Cerebellar cortex (tissue), 1 donor: Measurements from ENCODE around the gene LRIG1.

Experiments used
- DNase-seq: peaks from one replicate; pipeline ENCODE4 v3.0.0-alpha.2; 2015; ENCODE audit warnings: low spot score

Gene LRIG1

DNA sequence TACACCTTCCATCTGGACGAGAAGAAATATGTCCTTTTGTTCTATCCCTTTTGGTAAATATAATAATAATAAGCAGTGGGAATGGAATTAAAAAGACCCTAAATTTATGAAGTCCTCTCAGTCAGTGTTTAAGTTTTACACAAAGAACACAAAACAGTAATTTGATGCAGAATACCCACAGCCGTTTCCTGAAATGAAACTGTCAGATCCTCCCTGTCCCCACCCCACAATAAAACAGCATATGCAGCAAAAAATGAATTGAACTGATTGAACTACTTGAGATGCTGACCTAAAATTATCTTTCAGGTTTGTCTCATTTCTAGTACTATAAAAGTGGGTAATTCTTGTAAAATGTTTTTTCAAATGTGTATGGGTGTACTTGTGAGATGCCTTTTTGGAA, 2.2 kb upstream of the LRIG1 start:
- no peak for DNase-seq

GRCh38 chr3:66502245-66502874, 1.5 kb upstream of the LRIG1 start:
- no peak for DNase-seq

DNA sequence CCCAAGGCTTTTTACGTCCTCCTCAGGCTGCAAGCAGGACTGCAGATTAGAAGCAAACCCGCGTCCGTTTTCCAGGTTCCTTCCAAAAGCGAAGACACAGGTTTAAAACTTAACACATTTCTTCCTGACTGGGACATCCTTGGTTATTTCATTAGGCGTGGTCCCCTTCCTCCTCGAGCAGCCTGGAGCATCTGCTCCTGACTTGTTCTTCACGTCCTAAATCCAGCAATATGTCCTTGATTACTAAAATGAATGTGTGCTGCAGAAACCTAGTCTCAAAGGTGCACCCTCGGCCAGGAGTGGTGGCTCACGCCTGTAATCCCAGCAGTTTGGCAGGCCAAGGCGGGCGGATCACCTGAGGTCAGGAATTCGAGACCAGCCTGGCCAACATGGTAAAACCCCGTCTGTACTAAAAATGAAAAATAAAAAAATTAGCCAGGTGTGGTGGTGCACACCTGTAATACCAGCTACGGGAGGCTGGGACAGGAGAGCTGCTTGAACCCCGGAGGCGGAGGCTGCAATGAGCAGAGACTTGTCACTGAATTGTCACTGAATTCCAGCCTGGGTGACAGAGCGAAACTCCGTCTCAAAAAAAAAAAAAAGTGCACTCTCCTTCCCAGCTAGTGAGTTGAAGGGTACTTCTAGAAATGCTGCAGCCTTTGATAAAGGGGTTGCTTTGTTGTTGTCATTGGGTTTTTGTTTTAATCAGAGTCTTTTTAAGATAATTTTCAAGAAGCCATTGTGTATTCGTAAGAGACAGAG, 842 bp upstream of the LRIG1 start:
- DNase-seq = no peak

GRCh38 chr3:66499881-66500575, 794 bp downstream of the LRIG1 start:
- DNase-seq = no peak

- DNase-seq = peak; percentile 33
Measured at GRCh38 chr3:66498687-66499621, 1.9 kb downstream of the LRIG1 start.

DNA sequence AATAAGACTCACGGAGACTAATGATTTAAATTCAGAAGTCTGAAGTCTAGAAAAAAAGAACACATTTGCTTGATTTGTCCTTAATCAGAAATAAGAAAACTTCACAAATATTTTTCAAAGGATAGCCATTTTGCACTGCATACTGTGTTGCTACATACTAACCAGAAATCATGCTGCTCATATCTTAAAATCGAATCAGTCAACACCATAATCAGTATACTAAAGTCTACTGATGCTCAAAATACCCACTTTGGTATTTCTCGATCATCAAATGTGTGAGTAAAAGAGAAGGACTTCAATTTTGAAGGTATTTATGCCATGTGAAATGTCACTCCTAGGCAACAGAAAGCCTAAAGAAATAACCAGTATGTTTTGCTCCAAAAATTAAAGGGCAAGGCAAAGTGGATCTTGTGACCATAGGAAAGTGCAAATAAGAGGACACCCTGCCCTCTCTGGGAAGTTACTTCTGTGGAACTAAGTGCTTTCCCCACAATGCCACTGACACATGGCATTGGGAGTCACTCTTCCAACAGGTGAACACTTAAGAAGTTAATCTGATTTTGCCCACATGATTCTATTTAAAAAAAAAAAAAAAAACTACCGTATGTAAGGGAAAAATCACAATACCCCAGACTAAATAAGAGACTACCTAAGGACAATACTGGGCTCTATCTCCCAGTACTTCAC, 2.7 kb downstream of the LRIG1 start:
- no peak for DNase-seq

GRCh38 chr3:66497288-66497984, 3.4 kb downstream of the LRIG1 start:
- DNase-seq = no peak

DNA sequence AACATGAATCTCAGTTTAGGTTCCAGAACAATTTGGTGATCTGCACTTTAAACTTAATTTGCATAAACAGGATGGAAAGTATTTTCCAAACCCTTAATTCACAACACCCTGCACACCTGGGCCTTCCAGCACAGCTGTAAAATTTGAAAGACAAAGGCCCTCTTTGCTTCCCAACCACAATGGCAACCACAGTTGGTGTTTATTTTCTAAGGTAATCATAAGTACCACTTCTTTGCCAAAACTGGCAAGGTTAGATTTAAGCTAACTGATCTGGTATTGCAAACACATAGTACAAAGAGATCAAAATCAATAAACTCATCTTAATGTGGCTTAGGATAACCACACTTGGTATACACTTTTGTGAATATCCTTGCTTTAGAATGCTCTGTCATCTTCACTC, 4.1 kb downstream of the LRIG1 start:
- no peak for DNase-seq

DNA sequence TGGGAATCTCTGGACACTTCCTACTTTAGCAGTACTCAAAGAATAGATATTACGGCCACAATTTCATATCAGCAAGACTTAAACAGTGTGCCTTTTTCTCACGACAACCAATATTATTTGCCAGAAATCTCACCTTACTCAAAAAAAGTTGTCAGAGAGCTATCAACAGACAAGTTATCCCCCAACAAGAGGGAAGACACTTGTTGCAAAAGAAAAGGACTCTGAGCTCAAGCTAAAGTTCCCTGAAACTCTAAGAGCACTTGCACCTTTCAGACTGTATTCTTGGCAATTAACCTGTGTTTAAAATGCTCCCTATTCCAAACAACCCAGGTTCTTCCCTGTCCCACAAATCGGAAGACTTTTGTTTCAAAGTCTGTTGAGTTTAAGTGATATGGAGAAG, 4.5 kb downstream of the LRIG1 start:
- no peak for DNase-seq

GRCh38 chr3:66495668-66496045, 5.2 kb downstream of the LRIG1 start:
- no peak for DNase-seq

DNA sequence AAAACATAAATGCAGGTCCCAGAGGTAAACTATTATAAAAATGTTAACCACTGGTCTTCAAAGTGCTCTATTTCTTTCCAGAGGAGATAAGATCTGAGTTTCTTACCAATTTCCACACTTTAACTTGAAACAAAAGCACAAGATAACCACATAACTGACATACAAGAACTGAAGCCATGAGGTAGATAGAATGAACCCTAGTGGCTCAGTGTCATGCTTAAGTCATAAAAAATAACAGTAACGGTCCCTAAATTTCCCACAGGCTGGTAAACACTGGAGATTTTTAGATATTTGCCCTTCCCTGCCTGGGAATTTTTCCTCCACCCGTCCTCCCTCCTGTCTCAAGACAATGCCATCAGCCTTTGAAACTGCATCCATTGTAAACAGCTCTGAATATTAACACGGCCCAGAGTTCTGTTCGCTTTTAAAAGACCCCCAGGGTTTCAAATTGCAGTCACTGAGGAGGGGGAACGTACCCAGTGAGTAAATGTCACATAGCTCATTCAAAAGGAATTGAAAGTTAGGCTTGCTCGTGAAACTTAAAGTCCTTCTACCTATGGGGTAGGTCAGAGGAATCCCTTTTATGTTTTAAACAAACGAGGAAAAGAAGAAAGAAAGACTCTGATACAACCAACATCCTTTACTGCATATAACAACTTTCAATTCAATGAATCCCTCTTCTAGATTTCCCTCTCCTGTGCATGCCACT, 5.7 kb downstream of the LRIG1 start:
- no peak for DNase-seq

DNA sequence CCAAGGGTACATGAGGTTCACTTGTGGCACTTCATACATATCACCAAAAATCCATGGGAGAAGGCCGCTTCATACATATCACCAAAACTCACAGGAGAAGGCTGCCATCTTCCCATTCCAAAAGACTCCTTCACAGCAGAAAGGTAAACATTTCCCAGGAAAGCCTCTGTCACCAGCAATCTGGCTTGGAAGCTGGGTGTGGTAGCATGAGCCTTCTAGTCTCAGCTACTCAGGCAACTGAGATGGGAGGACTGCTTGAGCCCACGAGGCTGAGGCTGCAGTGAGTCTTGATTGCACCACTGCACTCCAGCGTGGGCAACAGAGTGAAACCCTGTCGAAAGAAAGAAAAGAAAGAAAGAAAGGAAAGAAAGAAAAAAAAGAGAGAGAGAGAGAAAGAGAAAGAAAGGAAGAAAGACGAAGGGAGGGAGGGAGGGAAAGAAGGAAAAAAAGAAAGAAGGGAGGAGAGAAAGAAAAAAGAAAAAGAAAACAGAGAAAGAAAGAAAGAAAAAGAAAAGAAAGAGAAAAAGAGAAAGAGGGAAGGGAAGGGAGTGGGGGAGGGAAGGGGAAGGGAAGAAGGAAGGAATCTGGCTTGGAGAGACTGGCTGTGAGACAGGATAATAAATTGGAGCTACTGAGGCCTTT, 7.2 kb downstream of the LRIG1 start:
- DNase-seq = no peak

DNA sequence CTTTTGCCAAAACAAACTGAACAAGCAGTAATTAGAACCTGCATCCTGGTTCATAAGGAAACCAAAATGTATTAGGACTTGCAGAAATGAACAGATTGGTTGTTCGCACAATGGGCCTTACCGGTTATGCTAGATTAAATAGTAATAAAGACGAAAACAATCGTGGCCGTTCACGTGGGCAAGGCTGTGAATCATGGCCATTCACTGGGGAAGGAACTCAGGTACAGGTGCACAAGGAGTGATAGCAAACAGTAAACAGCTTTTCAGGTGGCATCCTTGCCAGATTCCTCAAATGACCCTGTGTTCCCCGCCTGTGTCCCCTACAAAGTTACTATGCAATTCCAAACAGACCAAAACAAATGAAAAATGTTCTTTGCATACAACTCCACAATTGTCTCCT, 8.2 kb downstream of the LRIG1 start:
- DNase-seq = no peak

- no peak for DNase-seq
Measured at GRCh38 chr3:66492071-66492470, 8.8 kb downstream of the LRIG1 start.

DNA sequence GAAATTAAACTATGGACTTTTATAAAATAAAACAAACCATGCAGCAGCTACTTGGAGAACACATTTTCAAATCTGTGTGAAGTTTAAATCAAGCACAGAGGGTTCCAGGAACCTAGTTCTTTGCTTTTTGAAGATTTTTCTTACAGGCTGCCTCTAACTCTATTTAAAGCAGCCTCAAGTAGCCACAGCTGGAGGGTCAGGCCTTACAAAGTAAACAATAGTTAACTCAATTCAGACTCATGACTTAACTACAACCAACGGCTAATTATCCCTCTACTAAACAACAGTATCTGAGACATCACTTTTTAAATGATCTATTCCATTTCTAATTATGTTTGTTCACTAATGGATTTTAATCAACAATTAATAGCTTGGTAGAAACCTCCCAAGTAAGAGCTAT, 9.8 kb downstream of the LRIG1 start:
- DNase-seq = no peak

DNA sequence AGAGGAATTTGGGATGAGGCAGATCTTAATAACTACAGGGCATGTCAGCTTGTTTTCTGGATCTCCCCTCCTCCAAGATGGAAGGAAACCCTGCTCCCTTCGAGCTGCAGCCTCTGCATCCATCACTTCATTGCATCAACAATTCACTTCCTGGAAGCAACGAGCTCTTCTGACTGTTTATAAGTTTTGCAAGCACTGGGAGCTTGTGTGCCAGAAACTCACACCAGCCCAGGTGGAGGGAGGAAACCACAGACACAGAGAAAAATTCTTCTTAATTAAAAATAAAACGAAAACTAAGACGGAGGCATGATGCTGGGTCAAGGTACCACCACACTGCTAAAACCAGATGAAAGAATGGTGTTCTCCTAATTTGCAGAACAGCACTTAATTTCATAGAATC, 10.6 kb downstream of the LRIG1 start:
- no peak for DNase-seq

DNA sequence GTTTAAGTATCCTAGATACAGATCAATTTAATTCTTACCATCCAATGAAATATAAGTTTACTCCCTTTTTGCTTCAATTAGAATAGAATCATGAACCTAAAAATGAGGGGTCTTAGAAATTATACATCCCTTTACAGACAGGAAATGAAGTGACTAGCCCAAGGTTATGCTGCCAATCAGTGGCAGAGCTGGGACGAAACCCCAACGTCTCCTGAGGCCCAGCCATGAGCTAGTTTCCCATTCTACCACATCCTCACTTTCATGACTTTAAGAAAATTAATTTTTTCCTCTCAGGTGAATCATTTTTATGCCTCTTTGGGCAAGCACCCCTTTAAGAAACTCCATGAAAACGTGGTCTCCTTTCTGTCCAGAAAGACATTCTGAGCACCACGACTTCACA, 11.2 kb downstream of the LRIG1 start:
- DNase-seq = no peak

DNA sequence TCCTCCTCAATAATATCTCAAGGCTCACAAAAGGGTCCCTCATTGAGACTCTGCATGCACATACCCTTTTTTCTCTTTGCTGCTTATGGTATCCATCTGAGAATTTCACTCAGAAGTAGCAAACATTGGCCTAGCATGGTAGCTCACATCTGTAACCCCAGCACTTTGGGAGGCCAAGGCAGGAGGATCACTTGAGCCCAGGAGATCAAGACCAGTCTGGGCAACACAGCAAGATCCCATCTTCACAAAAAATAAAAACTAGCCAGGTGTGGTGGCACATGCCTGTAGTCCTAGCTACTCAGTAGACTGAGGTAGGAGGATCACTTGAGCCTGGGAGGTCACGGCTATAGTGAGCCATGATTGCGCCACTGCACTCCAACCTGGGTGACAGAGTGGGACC, 11.7 kb downstream of the LRIG1 start:
- DNase-seq = no peak

DNA sequence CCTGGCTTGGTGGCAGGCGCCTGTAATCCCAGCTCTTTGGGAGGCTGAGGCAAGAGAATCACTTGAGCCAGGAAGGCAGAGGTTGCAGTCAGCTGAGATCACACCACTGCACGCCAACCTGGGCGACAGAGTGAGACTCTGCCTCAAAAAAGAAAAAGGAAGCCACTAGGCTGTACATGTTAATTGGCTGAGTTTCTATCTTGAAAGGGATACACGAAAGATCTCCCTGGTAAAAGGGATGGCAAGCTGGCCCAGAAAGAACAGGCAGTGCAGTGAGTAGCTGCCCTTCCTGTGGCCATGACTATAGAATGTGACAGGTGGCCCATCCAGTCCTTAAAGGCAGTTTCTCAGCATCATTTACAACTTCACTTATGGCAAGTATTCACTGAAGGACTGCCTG, 12.3 kb downstream of the LRIG1 start:
- no peak for DNase-seq

DNA sequence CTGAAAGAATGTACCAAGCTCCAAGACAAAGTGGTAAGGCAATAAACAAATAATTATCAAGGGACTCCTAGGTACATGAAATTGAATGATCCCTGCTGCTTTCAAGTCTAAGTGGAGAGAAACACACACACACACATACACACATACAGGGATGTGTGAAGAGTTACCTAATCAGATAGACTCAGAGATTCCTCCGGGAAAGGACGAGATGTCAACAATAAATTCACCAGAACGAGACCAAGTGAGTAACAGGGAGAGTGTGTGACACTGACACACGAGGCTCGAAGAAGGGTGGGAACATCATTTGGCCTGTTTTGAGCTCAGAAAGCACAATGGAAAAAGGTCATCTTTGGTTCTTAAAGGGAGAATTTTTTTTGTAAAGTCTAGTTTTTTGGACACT, 13.4 kb downstream of the LRIG1 start:
- no peak for DNase-seq
